B cell (primary cell): ENCODE data around the gene SH3TC1. TPM values are rescaled to one million over a fixed set of nuclear protein-coding genes. Genes with fewer than 3 reads are reported as not detected.
A peak's percentile ranks its signal among the peaks of the same experiment; 100 is the strongest.

Experiments used
- ATAC-seq: fragments of 200-7000 bp; cut with Tn5 transposase; one replicate; pipeline ENCODE4 v1.10.0; 2021; ENCODE audit warnings: low read depth, mild to moderate bottlenecking, moderate number of reproducible peaks, moderate library complexity
- CTCF ChIA-PET: fragments of 350-600 bp; sonication (Branson Sonifier 250); formaldehyde crosslinking; loops from one replicate; lab custom pipeline; 2021; ENCODE audit warnings: antibody characterized with exemption, inconsistent platforms; lab: Charles Lee
- POLR2A ChIA-PET: fragments of 350-600 bp; sonication (Branson Sonifier 250); formaldehyde crosslinking; loops from one replicate; lab custom pipeline; 2021; ENCODE audit warnings: antibody characterized with exemption; lab: Charles Lee
- DNase-seq: peaks from one replicate; pipeline ENCODE4 v3.0.0; 2013
- H2AFZ ChIP-seq: 2 replicates; pipeline ENCODE4 v1.6.1; 2012; ENCODE audit warnings: mild to moderate bottlenecking, low read depth, low read length; ENCODE audit not compliant: insufficient read depth, poor library complexity, severe bottlenecking
- H3K27ac ChIP-seq, 2 donors: 1 replicate in 1 of 2; 2 replicates in 1 of 2; pipeline ENCODE4 v1.5.1; 2012 to 2013; ENCODE audit warnings: low read length in 2 of 2, mild to moderate bottlenecking in 2 of 2, moderate library complexity in 1 of 2
- H3K27me3 ChIP-seq, 4 experiments: fragments of 200-600 bp in 1 of 4; sonication (generic) in 1 of 4; replicated peaks in 1 of 4; 1 replicate in 2 of 4; 2 replicates in 2 of 4; pipeline versions ENCODE4 v1.6.1 to v1.7.0; 2013 to 2016; ENCODE audit warnings: low read length in 3 of 4, mild to moderate bottlenecking in 2 of 4, mixed read lengths in 1 of 4, moderate library complexity in 1 of 4; ENCODE audit not compliant: insufficient read depth in 4 of 4, control insufficient read depth in 3 of 4; ENCODE audit errors: control extremely low read depth in 1 of 4
- H3K36me3 ChIP-seq, 2 experiments: replicated peaks in 1 of 2; 1 replicate in 1 of 2; 2 replicates in 1 of 2; pipeline versions ENCODE4 v1.6.1 to v1.7.1; 2013; ENCODE audit warnings: low read length in 1 of 2; ENCODE audit not compliant: insufficient read depth in 2 of 2, control insufficient read depth in 1 of 2; ENCODE audit errors: control extremely low read depth in 1 of 2, extremely low read depth in 1 of 2
- H3K4me1 ChIP-seq, 2 donors: fragments of 200-600 bp in 1 of 2; sonication (generic) in 1 of 2; 1 replicate in 1 of 2; 2 replicates in 1 of 2; pipeline versions ENCODE4 v1.5.1 to v1.6.1; 2013 to 2017; ENCODE audit warnings: low read length in 2 of 2; ENCODE audit not compliant: control insufficient read depth in 2 of 2, insufficient read depth in 2 of 2
- H3K4me2 ChIP-seq: replicated peaks from 2 replicates; pipeline ENCODE3; 2012; ENCODE audit warnings: mild to moderate bottlenecking, low read depth, low read length; ENCODE audit not compliant: poor library complexity, severe bottlenecking
- H3K4me3 ChIP-seq, 5 experiments: fragments of 200-600 bp in 1 of 5; sonication (generic) in 1 of 5; 1 replicate in 3 of 5; 2 replicates in 2 of 5; pipeline versions ENCODE4 v1.5.1 to v1.7.0; 2011 to 2016; ENCODE audit warnings: low read length in 4 of 5, mild to moderate bottlenecking in 4 of 5, low read depth in 2 of 5, control low read depth in 1 of 5, moderate library complexity in 1 of 5; ENCODE audit not compliant: insufficient read depth in 1 of 5; ENCODE audit errors: control extremely low read depth in 1 of 5, extremely low read depth in 1 of 5
- H3K79me2 ChIP-seq: fragments of 200-600 bp; sonication (generic); one replicate; pipeline ENCODE4 v1.6.0; 2016; ENCODE audit warnings: low read length; ENCODE audit not compliant: control insufficient read depth, insufficient read depth
- H3K9ac ChIP-seq: fragments of 200-600 bp; sonication (generic); 2 replicates; pipeline ENCODE4 v1.6.1; 2017; ENCODE audit warnings: mild to moderate bottlenecking, low read length, moderate library complexity
- H3K9me3 ChIP-seq, 3 donors: one replicate each; pipeline versions ENCODE4 v1.6.1 to v1.7.1; 2013; ENCODE audit warnings: low read length in 2 of 3; ENCODE audit not compliant: control insufficient read depth in 2 of 3, insufficient read depth in 1 of 3; ENCODE audit errors: control extremely low read depth in 1 of 3
- H4K20me1 ChIP-seq: 2 replicates; pipeline ENCODE4 v1.6.0; 2012; ENCODE audit warnings: mild to moderate bottlenecking, low read length; ENCODE audit not compliant: insufficient read depth, control insufficient read depth, poor library complexity, severe bottlenecking
- H3K27ac Mint-ChIP-seq: one replicate; pipeline ENCODE4 v1.8.0; 2021; ENCODE audit warnings: mixed read lengths
- H3K27me3 Mint-ChIP-seq: one replicate; pipeline ENCODE4 v1.8.0; 2021; ENCODE audit warnings: mixed read lengths
- H3K4me1 Mint-ChIP-seq: one replicate; pipeline ENCODE4 v1.8.0; 2021; ENCODE audit warnings: mixed read lengths
- H3K4me3 Mint-ChIP-seq: one replicate; pipeline ENCODE4 v1.8.0; 2021; ENCODE audit warnings: mixed read lengths
- H3K9me3 Mint-ChIP-seq: one replicate; pipeline ENCODE4 v1.8.0; 2022; ENCODE audit warnings: mixed read lengths; ENCODE audit not compliant: insufficient read depth
- EZH2 ChIP-seq: IDR thresholded peaks from 2 replicates; pipeline ENCODE4 v1.6.1; 2012; ENCODE audit warnings: borderline replicate concordance, low read depth, mild to moderate bottlenecking, moderate library complexity, low read length; ENCODE audit not compliant: insufficient read depth, poor library complexity, severe bottlenecking
- WGBS: methylation state at CpG from one replicate; pipeline ENCODE4 v1.1.5; 2013; ENCODE audit warnings: missing lambda C conversion rate; ENCODE audit not compliant: insufficient coverage; 5-methylcytosine and 5-hydroxymethylcytosine counted together
- intact Hi-C: fragments of 100-400 bp; cut with micrococcal nuclease; formaldehyde crosslinking; loops from one replicate; pipeline ENCODE4 v1.10.0; 2022
- polyA plus RNA-seq: library from polyadenylated mRNA; depleted of rRNA; stranded (reverse); fragments of >200 nt; gene quantifications from 2 replicates; pipeline ENCODE4 v1.2.3, GENCODE V29; 2012
- total RNA-seq, 2 donors: library from RNA; stranded (reverse); fragments of 120-200 nt in 1 of 2; gene quantifications; 1 replicate in 1 of 2; 2 replicates in 1 of 2; pipeline versions ENCODE4 v1.2.3 to v1.2.4, GENCODE V29; 2013 to 2022
- TF ChIP-seq, protein P1 (sequence below): fragments of 200-600 bp; IDR thresholded peaks from one replicate; pipeline ENCODE4 v1.8.0; 2022; ENCODE audit warnings: antibody characterized with exemption, mild to moderate bottlenecking

SH3TC1 gene
- total and polyA plus RNA-seq, 2 donors (not counting 1 experiment from before 2014, with no cell fraction given): 63.8 to 388 TPM

DNA sequence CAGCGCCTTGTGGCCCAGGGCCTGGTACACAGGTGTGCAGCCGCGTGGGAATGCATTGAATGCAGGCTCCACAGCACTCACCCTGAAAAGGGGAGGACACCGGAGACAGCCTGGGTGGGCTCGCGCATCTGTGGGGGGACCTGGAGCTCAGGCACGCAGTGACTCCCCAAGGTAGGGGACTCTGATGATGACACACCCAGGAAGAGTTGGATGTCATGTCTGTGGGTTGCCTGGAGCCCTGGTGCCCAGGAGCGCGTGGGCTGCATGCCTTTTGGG, 37.8 kb downstream of the SH3TC1 start:
- Histone ChIP-seq H3K4me2 (no peak overlapping the region), H3K27ac (no peak overlapping the region), H3K36me3 (peaks cover 16 to 93% of the 10 kb centered on the region in 2 experiments), H3K4me1 (peaks cover 0 to 34% of the 10 kb centered on the region in 2 donors), H3K4me3 (no peak overlapping the region), H3K9ac (no peak overlapping the region), H3K27me3 (no peaks in the 10 kb centered on the region), H2AFZ (no peak overlapping the region), H3K9me3 (peaks cover 0 to 7% (median 0%) of the 10 kb centered on the region in 3 donors), H3K79me2 (peaks cover 36% of the 10 kb centered on the region), H4K20me1 (peaks cover 90% of the 10 kb centered on the region)
- intact Hi-C loops: no loop called here
- no peak overlapping the region for H3K4me3 Mint-ChIP-seq
- WGBS: 96% methylated on average over 9 of the region's 9 CpGs
- DNase-seq (no peak), ATAC-seq (no peak)
- no peak for TF ChIP-seq EZH2
- TF ChIP-seq, protein P1, sequence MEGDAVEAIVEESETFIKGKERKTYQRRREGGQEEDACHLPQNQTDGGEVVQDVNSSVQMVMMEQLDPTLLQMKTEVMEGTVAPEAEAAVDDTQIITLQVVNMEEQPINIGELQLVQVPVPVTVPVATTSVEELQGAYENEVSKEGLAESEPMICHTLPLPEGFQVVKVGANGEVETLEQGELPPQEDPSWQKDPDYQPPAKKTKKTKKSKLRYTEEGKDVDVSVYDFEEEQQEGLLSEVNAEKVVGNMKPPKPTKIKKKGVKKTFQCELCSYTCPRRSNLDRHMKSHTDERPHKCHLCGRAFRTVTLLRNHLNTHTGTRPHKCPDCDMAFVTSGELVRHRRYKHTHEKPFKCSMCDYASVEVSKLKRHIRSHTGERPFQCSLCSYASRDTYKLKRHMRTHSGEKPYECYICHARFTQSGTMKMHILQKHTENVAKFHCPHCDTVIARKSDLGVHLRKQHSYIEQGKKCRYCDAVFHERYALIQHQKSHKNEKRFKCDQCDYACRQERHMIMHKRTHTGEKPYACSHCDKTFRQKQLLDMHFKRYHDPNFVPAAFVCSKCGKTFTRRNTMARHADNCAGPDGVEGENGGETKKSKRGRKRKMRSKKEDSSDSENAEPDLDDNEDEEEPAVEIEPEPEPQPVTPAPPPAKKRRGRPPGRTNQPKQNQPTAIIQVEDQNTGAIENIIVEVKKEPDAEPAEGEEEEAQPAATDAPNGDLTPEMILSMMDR: no peak
- H3K27ac Mint-ChIP-seq: peak overlapping the region; percentile 50
- ChIA-PET CTCF (interaction anchor here (2.4 kb wide), 1 partner anchor 60 kb away, joined by 11 read pairs; no protein-coding TSS in a partner anchor), POLR2A (interaction anchor here (2.0 kb wide), 2 partner anchors 8 to 38 kb away, joined by 6 to 9 read pairs; partner anchors contain the start of gene SH3TC1)
- no peaks in the 10 kb centered on the region for H3K27me3 Mint-ChIP-seq
- H3K9me3 Mint-ChIP-seq: no peaks in the 10 kb centered on the region
- H3K4me1 Mint-ChIP-seq: peaks cover 24% of the 10 kb centered on the region

DNA sequence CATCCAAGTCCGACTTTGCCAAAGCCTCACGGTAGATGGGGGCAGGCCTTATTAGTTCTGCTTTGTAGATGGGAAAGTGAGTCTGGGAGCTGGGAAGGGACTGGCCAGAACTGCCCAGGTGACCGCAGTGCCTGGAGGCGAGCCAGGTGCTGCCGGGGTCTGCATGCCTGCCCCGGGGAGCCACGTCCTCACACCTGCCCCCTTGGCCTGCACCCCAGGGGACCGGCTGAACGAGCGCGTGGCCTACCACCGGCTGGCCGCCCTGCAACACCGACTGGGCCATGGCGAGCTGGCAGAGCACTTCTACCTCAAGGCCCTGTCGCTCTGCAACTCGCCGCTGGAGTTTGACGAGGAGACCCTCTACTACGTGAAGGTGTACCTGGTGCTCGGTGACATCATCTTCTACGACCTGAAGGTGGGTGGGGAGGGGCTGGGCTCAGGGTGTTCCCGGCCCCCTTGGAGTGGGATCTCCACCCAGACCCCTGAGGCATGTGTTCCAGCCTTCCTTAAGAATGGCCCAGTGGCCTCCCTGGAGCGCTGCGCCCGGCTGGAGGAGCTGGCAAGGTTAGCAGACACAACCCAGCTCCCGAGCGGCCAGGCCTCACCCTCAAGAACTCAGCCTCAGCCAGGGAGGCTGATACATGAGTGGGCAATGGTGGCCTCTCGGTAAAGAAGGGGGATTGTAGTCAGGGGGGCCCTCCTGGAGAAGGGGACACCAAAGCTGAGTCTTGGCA, 38.3 kb downstream of the SH3TC1 start:
- Histone ChIP-seq H3K9me3 (peaks cover 0 to 7% (median 0%) of the 10 kb centered on the region in 3 donors), H3K27ac (no peak overlapping the region), H4K20me1 (peaks cover 90% of the 10 kb centered on the region), H3K9ac (no peak overlapping the region), H3K79me2 (peaks cover 34% of the 10 kb centered on the region), H3K4me3 (no peak overlapping the region), H3K4me2 (no peak overlapping the region), H3K27me3 (no peaks in the 10 kb centered on the region), H3K4me1 (peaks cover 0 to 39% of the 10 kb centered on the region in 2 donors), H2AFZ (no peak overlapping the region), H3K36me3 (peaks cover 16 to 92% of the 10 kb centered on the region in 2 experiments)
- POLR2A ChIA-PET: interaction anchor here (2.0 kb wide), 2 partner anchors 8 to 38 kb away, joined by 6 to 9 read pairs; partner anchors contain the start of gene SH3TC1
- H3K4me1 Mint-ChIP-seq: peaks cover 25% of the 10 kb centered on the region
- WGBS: 98% methylated on average over 19 of the region's 29 CpGs
- H3K4me3 Mint-ChIP-seq: no peak overlapping the region
- ATAC-seq (no peak), DNase-seq (no peak)
- intact Hi-C loops: no loop called here
- H3K27me3 Mint-ChIP-seq: no peaks in the 10 kb centered on the region
- no peaks in the 10 kb centered on the region for H3K9me3 Mint-ChIP-seq
- CTCF ChIA-PET: interaction anchor here (0.8 to 2.4 kb wide), 5 partner anchors 8 to 433 kb away, joined by 3 to 11 read pairs (median 6); partner anchors contain the start of gene SH3TC1
- H3K27ac Mint-ChIP-seq: peak overlapping the region; percentile 50
- TF ChIP-seq EZH2: no peak
- TF ChIP-seq, protein P1: no peak
